Smooth muscle cell (in vitro differentiated cells): ENCODE measurements around the gene PTPRS. TPM values are rescaled to one million over a fixed set of nuclear protein-coding genes. Genes with fewer than 3 reads are reported as not detected.

Experiments used
- DNase-seq: peaks from one replicate; lab custom pipeline; 2025; ENCODE audit not compliant: unreplicated experiment; lab: John Stamatoyannopoulos, UW
- H2AFZ ChIP-seq: fragments of 200-600 bp; sonication (generic); 2 replicates; pipeline ENCODE4 v1.6.0; 2016; ENCODE audit warnings: antibody characterized with exemption, low read depth, mild to moderate bottlenecking
- H3F3A ChIP-seq: fragments of 200-600 bp; sonication (generic); 2 replicates; pipeline ENCODE4 v1.6.0; 2017; ENCODE audit warnings: antibody characterized with exemption, low read depth
- H3K27ac ChIP-seq: fragments of 200-600 bp; sonication (generic); 2 replicates; pipeline ENCODE4 v1.5.1; 2016; ENCODE audit warnings: low read depth, mild to moderate bottlenecking
- H3K27me3 ChIP-seq: fragments of 200-600 bp; sonication (generic); 2 replicates; pipeline ENCODE4 v1.6.1; 2016; ENCODE audit warnings: low read depth, mild to moderate bottlenecking
- H3K36me3 ChIP-seq: fragments of 200-600 bp; sonication (generic); 2 replicates; pipeline ENCODE4 v1.5.1; 2016; ENCODE audit warnings: low read depth
- H3K4me1 ChIP-seq: fragments of 200-600 bp; sonication (generic); 2 replicates; pipeline ENCODE4 v1.5.1; 2016; ENCODE audit warnings: low read depth
- H3K4me2 ChIP-seq: fragments of 200-600 bp; sonication (generic); 2 replicates; pipeline ENCODE4 v1.6.0; 2016; ENCODE audit warnings: mild to moderate bottlenecking
- H3K4me3 ChIP-seq: fragments of 200-600 bp; sonication (generic); 2 replicates; pipeline ENCODE4 v1.5.1; 2016; ENCODE audit warnings: mild to moderate bottlenecking
- H3K79me2 ChIP-seq: fragments of 200-600 bp; sonication (generic); 2 replicates; pipeline ENCODE4 v1.6.0; 2016; ENCODE audit warnings: low read depth, mild to moderate bottlenecking
- H3K9ac ChIP-seq: fragments of 200-600 bp; sonication (generic); 2 replicates; pipeline ENCODE4 v1.6.0; 2016; ENCODE audit warnings: low read depth
- H3K9me3 ChIP-seq: fragments of 200-600 bp; sonication (generic); replicated peaks from 2 replicates; pipeline ENCODE4 v1.5.1; 2016; ENCODE audit warnings: low read depth
- H4K20me1 ChIP-seq: fragments of 200-600 bp; sonication (generic); 2 replicates; pipeline ENCODE4 v1.6.0; 2016; ENCODE audit warnings: low read depth
- CTCF ChIP-seq: fragments of 200-600 bp; sonication (generic); IDR thresholded peaks from 2 replicates; pipeline ENCODE4 v1.5.1; 2017; ENCODE audit warnings: borderline replicate concordance, mild to moderate bottlenecking, antibody characterized with exemption; ENCODE audit not compliant: insufficient read depth, poor library complexity, severe bottlenecking
- WGBS: methylation state at CpG from one replicate; pipeline ENCODE4 v1.1.7; 2016; ENCODE audit warnings: low lambda C conversion rate; 5-methylcytosine and 5-hydroxymethylcytosine counted together
- polyA plus RNA-seq: library from polyadenylated mRNA; unstranded; fragments of >200 nt; fragmentation: Nextera tagmentation; extraction: Ambion mirVana; gene quantifications from 2 replicates; pipeline ENCODE4 v1.2.1, GENCODE V29; 2016
- total RNA-seq: library from RNA; depleted of rRNA; stranded (reverse); fragments of >200 nt; gene quantifications from 2 replicates; pipeline ENCODE4 v1.2.3, GENCODE V29; 2014

PTPRS gene
- total and polyA plus RNA-seq, 2 experiments from 2014 or later: 30.2 to 71.6 TPM

- Histone ChIP-seq H3K9ac (no peak overlapping the region), H3K79me2 (no peaks in the 10 kb centered on the region), H3K27me3 (peaks cover 31% of the 10 kb centered on the region), H3F3A (no peaks in the 10 kb centered on the region), H3K4me3 (no peak overlapping the region), H3K4me1 (peaks cover 8% of the 10 kb centered on the region), H3K27ac (no peak overlapping the region), H3K36me3 (no peaks in the 10 kb centered on the region), H4K20me1 (peaks cover 48% of the 10 kb centered on the region), H3K9me3 (no peaks in the 10 kb centered on the region), H2AFZ (no peak overlapping the region), H3K4me2 (no peak overlapping the region)
- DNase-seq: no peak
- 77% methylated on average over 32 of the region's 34 CpGs for WGBS
- TF ChIP-seq CTCF: no peak
Observed at GRCh38 chr19:5337708-5338655, 2.6 kb downstream of the PTPRS start.

GRCh38 chr19:5337126-5337525 lies 3.5 kb downstream of the PTPRS start:
- 94% methylated on average over 24 of the region's 24 CpGs for WGBS
- no peak overlapping the region for H3K4me3 ChIP-seq
- H3K36me3 ChIP-seq: no peaks in the 10 kb centered on the region
- H3K9ac ChIP-seq: no peak overlapping the region
- peaks cover 31% of the 10 kb centered on the region for H3K27me3 ChIP-seq
- no peak overlapping the region for H3K27ac ChIP-seq
- no peak overlapping the region for H3K4me2 ChIP-seq
- no peaks in the 10 kb centered on the region for H3K79me2 ChIP-seq
- DNase-seq: no peak
- no peaks in the 10 kb centered on the region for H3F3A ChIP-seq
- peaks cover 8% of the 10 kb centered on the region for H3K4me1 ChIP-seq
- H3K9me3 ChIP-seq: no peaks in the 10 kb centered on the region
- peaks cover 54% of the 10 kb centered on the region for H4K20me1 ChIP-seq
- no peak for TF ChIP-seq CTCF
- no peak overlapping the region for H2AFZ ChIP-seq

GRCh38 chr19:5336195-5336965 lies 4.2 kb downstream of the PTPRS start:
- Histone ChIP-seq H3K9ac (no peak overlapping the region), H3K27ac (no peak overlapping the region), H2AFZ (no peak overlapping the region), H3K4me2 (no peak overlapping the region), H3K9me3 (no peaks in the 10 kb centered on the region), H3K4me3 (no peak overlapping the region), H3F3A (no peaks in the 10 kb centered on the region), H4K20me1 (peaks cover 62% of the 10 kb centered on the region), H3K27me3 (peaks cover 31% of the 10 kb centered on the region), H3K79me2 (no peaks in the 10 kb centered on the region), H3K4me1 (peaks cover 8% of the 10 kb centered on the region), H3K36me3 (no peaks in the 10 kb centered on the region)
- TF ChIP-seq CTCF: no peak
- 63% methylated on average over 20 of the region's 21 CpGs for WGBS
- DNase-seq: no peak
